HT-29 (cell line): ENCODE results near the gene HLA-DMB. TPM values are rescaled to one million over a fixed set of nuclear protein-coding genes. Genes with fewer than 3 reads are reported as not detected.
A peak's percentile ranks its signal among the peaks of the same experiment; 100 is the strongest.

ENCODE experiments used
- DNase-seq: peaks from one replicate; pipeline ENCODE4 v3.0.0-alpha.2; 2015; ENCODE audit warnings: low spot score
- total RNA-seq: library from RNA; depleted of rRNA; stranded (reverse); fragments of >200 nt; shearing (Covaris generic); gene quantifications from 2 replicates; pipeline ENCODE4 v1.2.3, GENCODE V29; 2014

Gene HLA-DMB
- total RNA-seq, 1 experiment from 2014 or later = 3.3 TPM

DNA sequence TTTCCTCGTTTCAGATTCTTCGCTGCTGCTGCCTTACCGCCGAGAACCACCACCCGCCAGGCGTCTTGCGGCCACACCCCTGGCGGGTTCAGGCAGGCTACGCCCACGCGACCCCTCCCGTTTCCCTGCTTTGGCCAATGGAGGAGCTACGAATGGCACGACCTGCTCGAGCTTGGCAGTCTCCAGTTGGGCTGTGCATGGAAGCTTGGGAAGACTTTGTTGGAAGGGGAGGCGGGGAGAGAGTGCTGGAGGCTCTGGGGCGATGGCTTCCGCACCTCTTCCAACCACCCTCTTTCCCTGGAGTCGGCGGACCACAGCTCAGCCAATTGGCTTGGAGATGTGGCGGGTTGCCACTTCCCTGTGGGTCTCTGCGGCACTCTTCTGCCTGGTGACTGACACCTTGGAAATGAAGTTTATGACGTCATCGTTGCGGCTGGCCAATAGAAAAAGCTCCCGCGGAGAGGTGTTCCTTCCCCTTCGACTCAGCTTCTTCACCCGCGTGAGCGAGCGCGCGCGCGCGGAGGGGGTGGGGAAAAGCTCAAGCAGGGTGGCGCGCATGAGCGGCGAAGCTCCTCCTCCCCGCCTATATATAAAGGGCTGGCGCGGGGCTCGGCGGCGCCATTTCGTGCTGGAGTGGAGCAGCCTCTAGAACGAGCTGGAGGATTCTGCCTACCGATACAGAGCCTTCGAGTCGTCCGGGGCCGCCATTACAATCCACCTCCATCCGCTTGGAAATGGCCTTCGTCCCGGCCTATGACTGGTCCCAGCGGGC, 30.9 kb upstream of the HLA-DMB start:
- peak; percentile 99 for DNase-seq

DNA sequence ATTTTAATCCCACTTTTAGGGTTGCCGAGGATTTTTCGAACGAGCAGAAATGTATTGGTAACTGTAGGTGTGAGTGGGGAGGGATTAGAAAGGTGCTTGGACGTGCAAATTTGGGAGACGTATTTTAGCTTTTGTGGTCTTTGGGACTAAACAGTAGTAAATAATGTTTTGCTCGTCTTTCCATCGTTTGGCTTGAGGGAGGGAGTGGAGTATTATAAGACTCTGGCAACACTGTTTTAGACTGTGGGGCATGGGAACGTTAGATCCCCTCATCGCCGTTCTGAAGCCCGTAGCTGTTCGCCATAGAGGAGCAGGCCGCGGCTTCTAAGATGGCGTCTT, 30.4 kb upstream of the HLA-DMB start:
- DNase-seq = peak; percentile 42

- peak; percentile 82 for DNase-seq
Observed at GRCh38 chr6:32970413-32971241, 29.8 kb upstream of the HLA-DMB start.

GRCh38 chr6:32969685-32970412, 29.0 kb upstream of the HLA-DMB start:
- peak; percentile 80 for DNase-seq

GRCh38 chr6:32968867-32969684, 28.2 kb upstream of the HLA-DMB start:
- peak; percentile 75 for DNase-seq

GRCh38 chr6:32968093-32968866, 27.5 kb upstream of the HLA-DMB start, which contains the start of gene BRD2:
Gene BRD2 (plus strand): TSS chr6:32968594. CDS start chr6:32972899, 4,305 bp downstream.
- peak; percentile 98 for DNase-seq

- DNase-seq = peak; percentile 78
Observed at GRCh38 chr6:32967151-32968091, 26.6 kb upstream of the HLA-DMB start.

- DNase-seq = no peak
Observed at GRCh38 chr6:32964776-32965175, 23.9 kb upstream of the HLA-DMB start.

- no peak for DNase-seq
Observed at GRCh38 chr6:32963866-32964265, 23.0 kb upstream of the HLA-DMB start.

- DNase-seq = no peak
Observed at GRCh38 chr6:32962213-32962826, 21.5 kb upstream of the HLA-DMB start.

DNA sequence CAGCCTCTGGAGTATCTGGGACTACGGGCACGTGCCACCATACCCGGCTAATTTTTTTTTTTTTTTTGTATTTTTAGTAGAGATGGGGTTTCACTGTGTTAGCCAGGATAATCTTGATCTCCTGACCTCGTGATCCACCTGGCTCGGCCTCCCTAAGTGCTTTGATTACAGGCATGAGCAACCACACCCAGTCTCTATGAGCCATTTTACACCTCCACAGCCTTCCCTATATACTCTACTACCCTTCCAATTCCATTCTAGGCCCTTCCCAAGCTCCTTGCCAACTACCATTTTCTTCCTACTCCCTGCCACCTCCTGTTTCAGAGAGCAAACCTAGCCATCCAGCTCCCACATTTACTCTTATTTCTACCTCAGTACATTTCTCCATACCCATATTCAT, 19.7 kb upstream of the HLA-DMB start:
- DNase-seq = no peak

- no peak for DNase-seq
Observed at GRCh38 chr6:32956176-32956575, 15.3 kb upstream of the HLA-DMB start.

GRCh38 chr6:32954986-32955802, 14.4 kb upstream of the HLA-DMB start:
- DNase-seq = no peak

DNA sequence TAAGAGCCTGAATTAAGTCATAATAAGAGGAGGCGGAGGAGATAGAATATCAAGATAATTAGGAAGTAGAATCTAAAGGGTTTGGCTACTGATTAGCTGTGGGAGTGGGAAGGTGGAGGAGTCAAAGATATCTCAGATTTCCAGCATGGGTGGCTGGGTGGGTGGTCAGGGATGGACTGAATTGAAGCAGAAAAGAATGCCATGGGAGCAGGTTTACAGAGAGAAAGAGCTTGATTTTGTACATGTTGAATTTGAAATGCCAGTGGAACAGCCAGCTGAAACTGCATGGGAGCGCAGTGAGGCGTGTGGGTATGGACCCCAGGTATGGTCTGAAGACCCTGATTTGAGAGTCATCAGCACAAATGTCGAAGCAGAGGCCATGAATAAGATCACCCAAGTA, 13.4 kb upstream of the HLA-DMB start:
- no peak for DNase-seq

DNA sequence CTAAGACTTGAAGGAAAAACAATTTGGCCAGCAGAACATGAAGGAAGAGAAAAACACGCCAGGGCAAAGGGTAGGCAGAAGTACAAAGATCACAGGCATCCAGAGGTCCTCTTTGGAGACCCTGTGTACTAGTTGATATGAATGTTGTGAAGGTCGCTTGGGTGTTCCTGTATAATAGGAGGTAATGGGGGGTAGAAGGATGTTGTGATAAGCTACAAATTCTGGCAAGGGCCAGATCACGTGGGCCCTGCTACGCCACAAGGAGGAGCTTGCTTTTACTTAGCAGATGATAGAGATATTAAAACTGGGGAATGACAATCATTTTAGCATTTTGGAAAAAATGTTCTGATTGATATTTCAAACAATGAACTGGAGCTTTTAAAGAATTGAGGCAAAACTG, 12.9 kb upstream of the HLA-DMB start:
- DNase-seq = no peak

DNA sequence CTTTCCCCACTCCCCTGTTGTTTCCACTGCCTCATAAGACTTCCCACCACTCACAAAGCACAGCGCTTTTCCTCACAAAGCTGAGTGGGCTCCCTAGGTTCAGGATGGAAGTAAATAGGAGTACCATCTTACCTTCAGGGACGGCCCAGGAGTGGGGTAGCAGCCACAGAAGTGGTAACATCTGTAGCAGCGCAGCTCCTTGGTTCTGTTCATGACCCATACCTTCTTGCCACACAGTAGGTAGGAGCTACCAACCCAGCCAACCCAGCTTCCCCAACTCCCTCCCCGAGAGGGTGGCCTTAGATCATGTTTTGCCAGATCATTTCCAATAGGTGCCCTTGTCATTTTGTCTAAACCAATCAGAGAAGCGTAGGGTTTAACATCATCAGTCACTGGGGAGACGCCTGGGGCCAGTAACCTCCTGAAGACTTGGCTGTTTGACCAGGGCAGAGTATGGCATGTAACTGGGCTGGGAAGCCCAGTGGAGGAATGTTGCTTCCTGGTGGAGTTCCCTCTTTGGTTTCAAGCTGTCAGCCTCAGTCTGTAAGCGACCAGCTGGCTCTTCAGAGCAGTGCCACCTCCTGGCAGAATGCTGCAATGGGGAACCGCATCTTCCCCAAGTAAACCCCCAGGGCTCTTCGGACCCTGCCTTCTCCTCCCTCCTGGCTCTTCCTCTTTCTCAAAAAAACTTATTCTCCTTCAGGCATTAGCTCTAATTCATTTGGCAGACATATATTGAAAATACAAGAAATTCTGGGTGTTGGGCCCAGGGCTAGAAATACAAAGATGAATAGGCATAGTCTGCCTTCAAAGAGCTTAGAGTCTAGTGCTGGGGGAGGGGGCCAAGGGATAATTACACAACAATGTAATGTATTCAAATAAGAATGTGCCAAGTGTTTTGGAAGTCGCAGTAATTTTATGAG, 12.2 kb upstream of the HLA-DMB start, which contains the start of gene HLA-DMA:
Gene HLA-DMA (minus strand): TSS at position 281 of the 923 bp plus-strand sequence. CDS start 61 bp downstream, at position 220.
- DNase-seq = peak; percentile 97

DNA sequence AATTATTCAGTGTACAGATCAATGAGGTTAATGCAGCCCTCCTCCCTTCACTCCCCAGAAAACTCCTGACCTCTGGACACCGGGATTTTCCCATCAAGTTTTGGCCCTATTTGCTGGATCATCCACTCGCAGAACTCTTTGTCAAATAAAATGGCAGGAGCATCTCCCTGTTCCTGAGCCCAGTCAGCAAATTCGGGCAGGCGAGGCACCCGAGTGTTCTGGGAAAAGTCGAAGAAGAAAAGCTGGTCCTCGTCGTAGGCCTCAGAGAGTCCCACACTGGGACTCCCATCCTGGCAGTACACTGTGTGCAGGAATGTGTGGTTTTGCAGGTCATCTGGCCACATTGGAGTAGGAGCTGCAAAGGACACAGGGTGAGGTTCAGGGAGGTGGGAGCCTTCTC, 9.6 kb upstream of the HLA-DMB start:
- DNase-seq = no peak
